ENCODE results near the gene SFTPA2. TPM values are rescaled to one million over a fixed set of nuclear protein-coding genes. Genes with fewer than 3 reads are reported as not detected.
A peak's percentile ranks its signal among the peaks of the same experiment; 100 is the strongest.

The SFTPA2 gene
- total RNA-seq, result 0.74 TPM

DNA sequence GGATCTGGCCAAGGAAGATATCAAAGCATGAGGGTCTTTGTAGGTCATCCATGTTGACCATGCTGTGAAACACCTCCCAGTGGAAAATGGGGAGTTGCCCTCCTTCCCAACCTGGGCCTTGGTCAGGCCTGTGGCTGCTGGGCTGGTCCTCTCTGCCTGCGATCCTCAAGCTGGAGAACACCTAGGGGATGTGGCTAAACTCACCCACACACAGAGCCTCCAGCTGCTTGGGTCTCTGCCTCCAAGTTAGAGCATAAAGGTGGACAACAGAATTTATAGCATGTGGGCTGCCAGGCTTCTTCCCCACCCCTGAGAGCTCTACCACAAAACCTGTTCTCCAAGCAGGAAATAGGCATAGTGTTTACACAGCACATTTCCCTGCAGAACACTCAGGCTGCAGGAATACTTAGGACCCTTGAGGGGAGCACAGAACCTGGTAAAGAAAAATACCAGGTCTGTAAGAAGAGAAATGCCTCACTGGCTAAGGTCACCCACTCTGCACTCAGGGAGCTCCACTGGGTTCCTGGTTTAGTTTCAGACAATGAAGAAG, at the start of gene SFTPA2:
SFTPA2 (minus strand) TSS at position 248 of the 550 bp plus-strand sequence. CDS start 924 bp downstream, outside the sequence.
- Histone ChIP-seq H3K4me3 (no peak within 1 kb of the TSS), H3K27ac (no peak within 1 kb of the TSS), H3K9me3 (no peaks in the 10 kb centered on the region), H3K36me3 (no peaks in the 10 kb centered on the region), H3K4me1 (no peaks in the 10 kb centered on the region), H3K27me3 (no peaks in the 10 kb centered on the region)
- intact Hi-C loops (cut with DNase I), result no loop called here
- no peak for TF ChIP-seq POLR2AphosphoS5 (IDR thresholded peaks at IDR 0.05; ENCODE audit: insufficient read depth in 1 of 2, low read depth in 1 of 2)
- TF ChIP-seq POLR2A (IDR thresholded peaks at IDR 0.05), result no peak
- TF ChIP-seq, protein P1, sequence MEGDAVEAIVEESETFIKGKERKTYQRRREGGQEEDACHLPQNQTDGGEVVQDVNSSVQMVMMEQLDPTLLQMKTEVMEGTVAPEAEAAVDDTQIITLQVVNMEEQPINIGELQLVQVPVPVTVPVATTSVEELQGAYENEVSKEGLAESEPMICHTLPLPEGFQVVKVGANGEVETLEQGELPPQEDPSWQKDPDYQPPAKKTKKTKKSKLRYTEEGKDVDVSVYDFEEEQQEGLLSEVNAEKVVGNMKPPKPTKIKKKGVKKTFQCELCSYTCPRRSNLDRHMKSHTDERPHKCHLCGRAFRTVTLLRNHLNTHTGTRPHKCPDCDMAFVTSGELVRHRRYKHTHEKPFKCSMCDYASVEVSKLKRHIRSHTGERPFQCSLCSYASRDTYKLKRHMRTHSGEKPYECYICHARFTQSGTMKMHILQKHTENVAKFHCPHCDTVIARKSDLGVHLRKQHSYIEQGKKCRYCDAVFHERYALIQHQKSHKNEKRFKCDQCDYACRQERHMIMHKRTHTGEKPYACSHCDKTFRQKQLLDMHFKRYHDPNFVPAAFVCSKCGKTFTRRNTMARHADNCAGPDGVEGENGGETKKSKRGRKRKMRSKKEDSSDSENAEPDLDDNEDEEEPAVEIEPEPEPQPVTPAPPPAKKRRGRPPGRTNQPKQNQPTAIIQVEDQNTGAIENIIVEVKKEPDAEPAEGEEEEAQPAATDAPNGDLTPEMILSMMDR (IDR thresholded peaks at IDR 0.05), result no peak
- no peak for DNase-seq (ENCODE audit: extremely low spot score in 2 of 2)

DNA sequence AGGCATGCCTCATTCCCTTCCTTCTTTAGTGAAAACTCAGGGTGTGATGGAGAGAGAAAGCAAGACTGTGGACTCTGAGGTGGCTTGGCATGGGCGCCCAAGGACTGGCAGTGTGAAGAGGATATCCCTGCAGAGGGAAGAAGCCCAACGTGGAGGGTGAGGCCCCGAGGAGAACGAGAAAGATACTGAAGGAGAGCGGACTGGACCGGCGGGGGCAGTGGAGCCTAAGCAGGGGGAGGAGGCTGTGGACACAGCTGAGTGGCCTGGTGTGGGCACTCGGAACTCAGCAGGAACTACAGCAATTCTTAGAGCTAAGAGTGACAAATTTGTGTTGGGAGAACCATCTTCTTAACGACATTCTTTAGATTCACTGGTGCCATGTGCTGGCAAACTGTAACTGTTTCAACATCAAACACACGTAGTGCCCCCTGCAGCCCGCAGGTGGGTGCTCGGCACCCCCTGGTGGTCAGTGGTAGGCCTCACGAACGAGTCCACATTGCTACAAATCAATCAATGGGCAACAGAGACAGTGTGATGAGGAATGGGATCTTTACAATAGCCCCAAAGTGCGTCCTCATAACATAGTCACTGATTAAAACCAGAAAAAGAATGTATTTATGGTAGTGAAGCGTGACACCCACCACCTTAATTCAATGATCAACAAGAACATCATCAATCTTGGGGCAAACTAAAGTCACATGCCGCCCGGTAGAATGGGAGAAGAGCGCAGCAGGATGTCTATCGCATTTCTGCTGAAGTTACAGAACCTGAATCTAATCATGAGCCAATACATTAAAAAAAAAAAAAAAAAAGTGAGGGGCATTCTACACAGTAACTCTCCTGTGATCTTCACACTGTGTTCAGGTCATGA, 48.5 kb upstream of the SFTPA2 start:
- intact Hi-C loops (cut with DNase I), result no loop called here
- Histone ChIP-seq H3K27me3 (no peaks in the 10 kb centered on the region), H3K4me1 (no peaks in the 10 kb centered on the region), H3K27ac (no peak overlapping the region), H3K36me3 (no peaks in the 10 kb centered on the region), H3K4me3 (no peak overlapping the region), H3K9me3 (no peaks in the 10 kb centered on the region)
- DNase-seq (ENCODE audit: extremely low spot score in 2 of 2), result no peak
- TF ChIP-seq POLR2AphosphoS5 (IDR thresholded peaks at IDR 0.05; ENCODE audit: insufficient read depth in 1 of 2, low read depth in 1 of 2) (no peak), POLR2A (IDR thresholded peaks at IDR 0.05) (no peak)
- TF ChIP-seq, protein P1 (IDR thresholded peaks at IDR 0.05), result peak in 1 of 3 experiments; percentile 12

DNA sequence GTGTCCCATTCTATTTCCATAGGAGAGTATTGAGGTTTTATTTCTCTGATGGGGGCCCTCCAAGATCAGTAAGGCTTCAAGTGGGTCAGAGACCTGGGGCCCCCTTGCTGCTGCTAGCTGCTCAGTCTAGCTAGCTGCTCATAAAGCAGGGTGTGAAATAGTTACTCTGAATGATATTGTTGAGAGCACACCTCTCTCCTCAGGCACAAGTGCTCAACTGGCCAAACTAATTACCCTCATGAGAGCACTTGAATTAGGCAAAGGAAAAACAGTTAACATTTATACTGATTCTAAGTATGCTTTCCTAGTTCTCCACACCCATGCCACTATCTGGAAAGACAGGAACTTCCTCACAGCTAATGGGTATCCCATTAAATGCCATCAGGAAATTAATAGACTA, 45.1 kb upstream of the SFTPA2 start:
- no peak overlapping the region for H3K27ac ChIP-seq
- no peak overlapping the region for H3K4me3 ChIP-seq
- no peaks in the 10 kb centered on the region for H3K4me1 ChIP-seq
- TF ChIP-seq POLR2A (IDR thresholded peaks at IDR 0.05) (no peak), POLR2AphosphoS5 (IDR thresholded peaks at IDR 0.05; ENCODE audit: insufficient read depth in 1 of 2, low read depth in 1 of 2) (no peak)
- TF ChIP-seq, protein P1 (IDR thresholded peaks at IDR 0.05), result no peak
- H3K9me3 ChIP-seq, result no peaks in the 10 kb centered on the region
- DNase-seq (ENCODE audit: extremely low spot score in 2 of 2), result no peak
- no peaks in the 10 kb centered on the region for H3K27me3 ChIP-seq
- intact Hi-C loops (cut with DNase I), result no loop called here
- H3K36me3 ChIP-seq, result no peaks in the 10 kb centered on the region

DNA sequence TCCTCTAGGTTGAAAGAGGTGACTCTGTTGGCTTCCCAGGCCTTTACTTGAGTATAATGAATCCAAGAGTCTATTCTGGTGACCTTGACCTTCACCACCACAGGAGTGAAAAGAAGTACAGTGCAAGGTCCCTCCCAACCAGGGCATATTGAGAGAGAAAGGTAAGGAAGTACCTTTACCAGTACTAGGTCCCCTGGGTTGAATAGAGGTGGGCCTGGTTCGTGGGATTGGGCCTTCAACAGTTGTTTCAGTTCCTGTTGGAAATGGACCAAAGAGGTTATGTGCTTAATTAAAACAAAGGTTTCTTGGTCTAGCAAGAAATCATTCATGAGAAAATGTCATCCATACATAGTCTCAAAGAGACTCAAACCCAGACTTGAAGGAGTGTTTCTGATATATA, 44.1 kb upstream of the SFTPA2 start:
- no peaks in the 10 kb centered on the region for H3K27me3 ChIP-seq
- no peak overlapping the region for H3K27ac ChIP-seq
- TF ChIP-seq, protein P1 (IDR thresholded peaks at IDR 0.05), result no peak
- TF ChIP-seq POLR2AphosphoS5 (IDR thresholded peaks at IDR 0.05; ENCODE audit: insufficient read depth in 1 of 2, low read depth in 1 of 2) (no peak), POLR2A (IDR thresholded peaks at IDR 0.05) (no peak)
- DNase-seq (ENCODE audit: extremely low spot score in 2 of 2), result no peak
- no peaks in the 10 kb centered on the region for H3K36me3 ChIP-seq
- H3K4me3 ChIP-seq, result no peak overlapping the region
- H3K9me3 ChIP-seq, result no peaks in the 10 kb centered on the region
- intact Hi-C loops (cut with DNase I), result loop anchor here (5.0 kb wide), 1 partner anchor 1287 kb away; no protein-coding TSS in a partner anchor
- H3K4me1 ChIP-seq, result no peaks in the 10 kb centered on the region

DNA sequence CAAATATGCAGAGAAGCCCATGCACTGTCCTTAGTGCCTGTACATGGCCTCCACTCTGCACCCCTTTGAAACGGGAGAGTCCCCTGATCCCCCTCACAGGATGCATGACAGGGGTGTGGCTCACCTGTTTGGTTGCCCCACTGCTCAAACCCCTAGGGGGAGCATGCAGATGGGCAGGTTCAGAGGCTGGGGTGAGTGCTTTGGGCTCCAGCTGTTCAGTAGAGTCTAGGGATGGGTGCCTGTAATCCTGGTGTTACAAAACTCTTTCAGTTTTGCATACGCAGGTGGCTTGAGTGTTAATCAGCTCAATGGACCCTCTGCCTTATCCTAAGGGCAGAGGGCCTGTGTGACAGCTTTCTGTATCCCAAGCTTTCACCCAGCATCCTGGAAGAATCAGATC, 42.7 kb upstream of the SFTPA2 start:
- intact Hi-C loops (cut with DNase I), result loop anchor here (5.0 kb wide), 1 partner anchor 1286 kb away; no protein-coding TSS in a partner anchor
- Histone ChIP-seq H3K27ac (no peak overlapping the region), H3K4me3 (no peak overlapping the region), H3K27me3 (no peaks in the 10 kb centered on the region), H3K4me1 (no peaks in the 10 kb centered on the region), H3K9me3 (no peaks in the 10 kb centered on the region), H3K36me3 (no peaks in the 10 kb centered on the region)
- TF ChIP-seq POLR2A (IDR thresholded peaks at IDR 0.05), result no peak
- no peak for DNase-seq (ENCODE audit: extremely low spot score in 2 of 2)

Data from vagina (tissue), 2 donors.